GM18861 (cell line): ENCODE results near the gene ZNF502.
A peak's percentile ranks its signal among the peaks of the same experiment; 100 is the strongest.
"Not testable (repeated sequence)": the region's sequence is repeated elsewhere in the genome, so short reads cannot be mapped to it uniquely, and the experiment has no call there.

Source experiments
- ATAC-seq: cut with Tn5 transposase; IDR thresholded peaks from one replicate; pipeline ENCODE4 v1.9.1; 2021; ENCODE audit not compliant: unreplicated experiment

Gene ZNF502

GRCh38 chr3:44712455-44713075, at the start of gene ZNF502:
ZNF502 (plus strand) TSS chr3:44712660; CDS start chr3:44720262, 7,602 bp downstream.
- ATAC-seq, result no peak

GRCh38 chr3:44665173-44665572, 47.3 kb upstream of the ZNF502 start:
- no peak for ATAC-seq

GRCh38 chr3:44666346-44666745, 46.1 kb upstream of the ZNF502 start:
- ATAC-seq, result no peak

- no peak for ATAC-seq
Measured at GRCh38 chr3:44669760-44670159, 42.7 kb upstream of the ZNF502 start.

- not testable (repeated sequence) for ATAC-seq
Measured at GRCh38 chr3:44673466-44673865, 39.0 kb upstream of the ZNF502 start.

- ATAC-seq, result no peak
Measured at GRCh38 chr3:44674211-44674610, 38.2 kb upstream of the ZNF502 start.

GRCh38 chr3:44678480-44679116, 33.9 kb upstream of the ZNF502 start:
- no peak for ATAC-seq

- no peak for ATAC-seq
Measured at GRCh38 chr3:44680921-44681455, 31.5 kb upstream of the ZNF502 start.

- no peak for ATAC-seq
Measured at GRCh38 chr3:44682182-44682896, 30.1 kb upstream of the ZNF502 start.

- no peak for ATAC-seq
Measured at GRCh38 chr3:44685128-44685800, 27.2 kb upstream of the ZNF502 start.

- ATAC-seq, result no peak
Measured at GRCh38 chr3:44687898-44688297, 24.6 kb upstream of the ZNF502 start.

GRCh38 chr3:44721231-44722102, 9.0 kb downstream of the ZNF502 start:
- no peak for ATAC-seq

GRCh38 chr3:44722103-44722401, 9.6 kb downstream of the ZNF502 start:
- no peak for ATAC-seq

- ATAC-seq, result peak; percentile 72
Measured at GRCh38 chr3:44729384-44729910, 17.0 kb downstream of the ZNF502 start, which contains the start of gene ZNF501. ZNF501 (plus strand) TSS chr3:44729635; CDS start chr3:44734422, 4,787 bp downstream.

- ATAC-seq, result no peak
Measured at GRCh38 chr3:44734646-44735168, 22.2 kb downstream of the ZNF502 start.

- no peak for ATAC-seq
Measured at GRCh38 chr3:44761101-44761423, 48.6 kb downstream of the ZNF502 start.

GRCh38 chr3:44761424-44762169, 49.1 kb downstream of the ZNF502 start, which contains the start of the genes KIAA1143 and KIF15:
KIAA1143 (minus strand) TSS chr3:44761619; CDS start chr3:44761602, 17 bp downstream.
KIF15 (plus strand) TSS chr3:44761794; CDS start chr3:44761866, 72 bp downstream.
- peak; percentile 78 for ATAC-seq

- ATAC-seq, result no peak
Measured at GRCh38 chr3:44762170-44762677, 49.8 kb downstream of the ZNF502 start.

- no peak for ATAC-seq
Measured at GRCh38 chr3:44762690-44763089, 50.2 kb downstream of the ZNF502 start.
